H9 (cell line): Measurements from ENCODE around the gene MAD1L1. TPM values are rescaled to one million over a fixed set of nuclear protein-coding genes. Genes with fewer than 3 reads are reported as not detected.

Source experiments
- DNase-seq: peaks from one replicate; pipeline ENCODE4 v3.0.0-alpha.2; 2017
- H2AFZ ChIP-seq: one replicate; pipeline ENCODE4 v1.6.1; 2013; ENCODE audit warnings: mild to moderate bottlenecking, low read length, control low read depth, moderate library complexity
- H2AK5ac ChIP-seq: 2 replicates; pipeline ENCODE4 v1.6.1; 2013; ENCODE audit warnings: low read length, control low read depth, mixed read lengths; ENCODE audit not compliant: insufficient read length
- H2BK120ac ChIP-seq: one replicate; pipeline ENCODE4 v1.6.1; 2013; ENCODE audit warnings: low read depth, mild to moderate bottlenecking, low read length, control low read depth, inconsistent platforms; ENCODE audit not compliant: poor library complexity, severe bottlenecking
- H2BK12ac ChIP-seq: 2 replicates; pipeline ENCODE4 v1.6.1; 2013; ENCODE audit warnings: low read length, control low read depth, mixed read lengths, low read depth; ENCODE audit not compliant: insufficient read length
- H2BK15ac ChIP-seq: 2 replicates; pipeline ENCODE4 v1.6.1; 2013; ENCODE audit warnings: low read depth, low read length, control low read depth
- H2BK20ac ChIP-seq: one replicate; pipeline ENCODE4 v1.6.1; 2013; ENCODE audit warnings: low read depth, mild to moderate bottlenecking, low read length, control low read depth, inconsistent platforms; ENCODE audit not compliant: poor library complexity, severe bottlenecking
- H2BK5ac ChIP-seq: 2 replicates; pipeline ENCODE4 v1.6.1; 2013; ENCODE audit warnings: low read length, control low read depth, mixed read lengths; ENCODE audit not compliant: insufficient read length
- H3K14ac ChIP-seq: 2 replicates; pipeline ENCODE4 v1.6.1; 2013; ENCODE audit warnings: low read length, control low read depth; ENCODE audit not compliant: insufficient read depth
- H3K18ac ChIP-seq: 2 replicates; pipeline ENCODE4 v1.6.1; 2013; ENCODE audit warnings: low read depth, mild to moderate bottlenecking, mixed read lengths, low read length, control low read depth; ENCODE audit not compliant: insufficient read length
- H3K23ac ChIP-seq: 2 replicates; pipeline ENCODE4 v1.6.1; 2013; ENCODE audit warnings: low read length, control low read depth, mixed read lengths, low read depth; ENCODE audit not compliant: insufficient read length
- H3K23me2 ChIP-seq: 2 replicates; pipeline ENCODE4 v1.6.1; 2013; ENCODE audit warnings: low read depth, mild to moderate bottlenecking, mixed read lengths, low read length, control low read depth; ENCODE audit not compliant: insufficient read length, poor library complexity, severe bottlenecking
- H3K27ac ChIP-seq: 2 replicates; pipeline ENCODE4 v1.5.1; 2013; ENCODE audit warnings: low read length, control low read depth, mixed read lengths, low read depth; ENCODE audit not compliant: insufficient read length
- H3K27me3 ChIP-seq: 2 replicates; pipeline ENCODE4 v1.6.1; 2013; ENCODE audit warnings: low read length, control low read depth, inconsistent platforms; ENCODE audit not compliant: insufficient read depth
- H3K4ac ChIP-seq: 2 replicates; pipeline ENCODE4 v1.6.1; 2013; ENCODE audit warnings: low read depth, mild to moderate bottlenecking, control low read depth, inconsistent platforms, low read length, moderate library complexity
- H3K4me1 ChIP-seq: 2 replicates; pipeline ENCODE4 v1.6.1; 2013; ENCODE audit warnings: low read length, control low read depth, inconsistent platforms; ENCODE audit not compliant: insufficient read depth
- H3K4me2 ChIP-seq: 2 replicates; pipeline ENCODE4 v1.6.1; 2013; ENCODE audit warnings: low read length, control low read depth, mixed read lengths; ENCODE audit not compliant: insufficient read length, insufficient read depth
- H3K56ac ChIP-seq: 2 replicates; pipeline ENCODE4 v1.6.1; 2013; ENCODE audit warnings: low read depth, mild to moderate bottlenecking, mixed read lengths, low read length, control low read depth; ENCODE audit not compliant: insufficient read length
- H3K79me1 ChIP-seq: 2 replicates; pipeline ENCODE4 v1.6.1; 2013; ENCODE audit warnings: low read depth, mild to moderate bottlenecking, moderate library complexity, low read length, control low read depth, inconsistent platforms; ENCODE audit not compliant: insufficient read depth, poor library complexity, severe bottlenecking
- H3K79me2 ChIP-seq: 2 replicates; pipeline ENCODE4 v1.6.1; 2013; ENCODE audit warnings: low read length, control low read depth, inconsistent platforms; ENCODE audit not compliant: insufficient read depth
- H3K9ac ChIP-seq: 2 replicates; pipeline ENCODE4 v1.6.1; 2013; ENCODE audit warnings: low read length, control low read depth, mixed read lengths; ENCODE audit not compliant: insufficient read length; ENCODE audit errors: extremely low read depth
- H3K9me3 ChIP-seq: one replicate; pipeline ENCODE4 v1.6.1; 2013; ENCODE audit warnings: low read depth, low read length, inconsistent platforms; ENCODE audit not compliant: control insufficient read depth
- H3T11ph ChIP-seq: one replicate; pipeline ENCODE4 v1.6.1; 2013; ENCODE audit warnings: mild to moderate bottlenecking, low read length, control low read depth, inconsistent platforms
- H4K20me1 ChIP-seq: one replicate; pipeline ENCODE4 v1.6.1; 2013; ENCODE audit not compliant: control insufficient read depth, insufficient read length, insufficient read depth
- H4K5ac ChIP-seq: 2 replicates; pipeline ENCODE4 v1.6.1; 2013; ENCODE audit warnings: low read depth, mild to moderate bottlenecking, mixed read lengths, low read length, control low read depth; ENCODE audit not compliant: insufficient read length
- H4K8ac ChIP-seq: replicated peaks from 2 replicates; pipeline ENCODE4 v1.6.1; 2013; ENCODE audit warnings: low read length, control low read depth, mixed read lengths, low read depth; ENCODE audit not compliant: insufficient read length
- H4K91ac ChIP-seq: 2 replicates; pipeline ENCODE4 v1.6.1; 2013; ENCODE audit warnings: low read depth, mild to moderate bottlenecking, moderate library complexity, mixed read lengths, low read length, control low read depth; ENCODE audit not compliant: insufficient read length
- H3K27ac Mint-ChIP-seq, 3 experiments: 2 replicates in 2 of 3; 3 replicates in 1 of 3; pipeline ENCODE4 v1.8.0; 2020 to 2021; ENCODE audit warnings: mixed read lengths in 3 of 3, mild to moderate bottlenecking in 1 of 3, moderate library complexity in 1 of 3
- H3K27me3 Mint-ChIP-seq: 2 replicates; pipeline ENCODE4 v1.8.0; 2021; ENCODE audit warnings: low read depth, mild to moderate bottlenecking, moderate library complexity, mixed read lengths
- H3K36me3 Mint-ChIP-seq, 3 experiments: 2 replicates in 2 of 3; 3 replicates in 1 of 3; pipeline ENCODE4 v1.8.0; 2020 to 2021; ENCODE audit warnings: low read depth in 3 of 3, mixed read lengths in 3 of 3; ENCODE audit not compliant: insufficient read depth in 1 of 3
- H3K4me1 Mint-ChIP-seq, 2 experiments: 2 replicates each; pipeline ENCODE4 v1.8.0; 2020; ENCODE audit warnings: mixed read lengths in 2 of 2
- H3K4me3 Mint-ChIP-seq, 2 experiments: 2 replicates in 1 of 2; 3 replicates in 1 of 2; pipeline ENCODE4 v1.8.0; 2020 to 2021; ENCODE audit warnings: mild to moderate bottlenecking in 2 of 2, mixed read lengths in 2 of 2, moderate library complexity in 1 of 2
- H3K9me3 Mint-ChIP-seq, 2 experiments: 2 replicates in 1 of 2; 3 replicates in 1 of 2; pipeline ENCODE4 v1.8.0; 2020; ENCODE audit warnings: mild to moderate bottlenecking in 2 of 2, mixed read lengths in 2 of 2, moderate library complexity in 1 of 2
- WGBS: extraction: QIAGEN DNeasy Blood & Tissue Kit; methylation state at CpG from one replicate; pipeline ENCODE4 v1.1.7; 2013; ENCODE audit warnings: missing lambda C conversion rate, low lambda C conversion rate, mixed read lengths; ENCODE audit not compliant: insufficient read length; ENCODE audit errors: extremely low coverage; 5-methylcytosine and 5-hydroxymethylcytosine counted together
- total RNA-seq: library from RNA; stranded (reverse); gene quantifications from 2 replicates; pipeline ENCODE4 v1.2.1, GENCODE V29; 2021
- TF ChIP-seq, protein P1 (sequence below): fragments of 200-600 bp; sonication (generic); conservative IDR thresholded peaks from 3 replicates; pipeline ENCODE4 v1.8.0; 2021; ENCODE audit warnings: antibody characterized with exemption, mild to moderate bottlenecking

MAD1L1 gene
- total RNA-seq, 1 experiment from 2014 or later = 39.0 TPM

DNA sequence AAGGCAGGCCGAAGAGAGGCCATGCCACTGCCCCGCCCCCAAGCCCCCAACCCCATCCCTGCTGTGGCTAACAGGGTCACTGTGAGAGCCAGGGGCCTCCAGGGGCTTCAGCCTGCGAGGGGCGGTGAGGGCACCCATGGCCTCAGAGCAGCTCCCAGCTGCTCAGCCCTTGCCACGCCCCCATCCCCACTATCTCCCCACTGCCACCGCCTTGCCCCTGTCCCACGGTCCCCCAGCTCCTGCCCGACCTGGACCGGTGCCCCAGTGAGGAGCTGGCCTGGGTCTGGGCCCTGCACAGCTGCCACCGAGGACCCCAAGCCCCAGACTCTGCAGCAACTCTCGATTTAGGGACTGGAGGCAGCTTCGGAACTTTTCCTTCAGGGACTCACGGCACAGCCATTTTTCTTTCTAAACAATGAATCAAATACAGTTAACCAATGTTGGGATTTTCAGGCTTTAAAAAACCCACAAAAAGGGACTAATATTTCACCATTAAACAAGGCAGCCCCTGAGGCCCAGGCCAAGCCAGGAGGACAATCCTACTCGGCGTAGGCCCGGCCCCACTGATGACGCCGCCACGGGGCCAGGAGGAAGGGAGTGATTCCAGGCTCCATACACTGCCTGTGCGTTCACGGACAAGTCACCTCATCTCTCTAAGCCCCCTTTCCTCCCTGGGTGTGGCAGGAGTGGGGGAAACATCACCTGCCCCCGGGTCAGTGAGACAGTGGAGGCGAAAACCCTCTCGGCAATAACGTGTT, 325.6 kb downstream of the MAD1L1 start:
- no peaks in the 10 kb centered on the region for H3K27me3 Mint-ChIP-seq
- H3K4me1 Mint-ChIP-seq = peaks cover 0 to 2% of the 10 kb centered on the region in 2 experiments; a peak in 1 of 4 replicates
- H3K27ac Mint-ChIP-seq = no peak overlapping the region

More for the DNA sequence above, 325.6 kb downstream of the MAD1L1 start:
- Histone ChIP-seq H3K4me1 (no peaks in the 10 kb centered on the region), H3K27me3 (no peaks in the 10 kb centered on the region), H4K8ac (no peak overlapping the region), H2BK12ac (no peak overlapping the region), H3K79me1 (no peaks in the 10 kb centered on the region), H3K79me2 (no peaks in the 10 kb centered on the region), H3K18ac (no peak overlapping the region), H2BK120ac (no peak overlapping the region), H3K4ac (no peak overlapping the region), H2AFZ (no peak overlapping the region), H3K14ac (peak overlapping the region; percentile 55; the same call in 1 of the 2 replicates), H3K9ac (no peak overlapping the region), H2BK20ac (no peak overlapping the region), H3K9me3 (no peaks in the 10 kb centered on the region), H4K5ac (no peak overlapping the region), H4K20me1 (no peaks in the 10 kb centered on the region), H3K27ac (no peak overlapping the region), H2BK5ac (no peak overlapping the region), H3K56ac (no peak overlapping the region), H3T11ph (no peak overlapping the region), H3K23me2 (no peaks in the 10 kb centered on the region), H2AK5ac (no peak overlapping the region), H3K4me2 (no peak overlapping the region), H3K23ac (no peak overlapping the region), H4K91ac (no peak overlapping the region), H2BK15ac (no peak overlapping the region)
- no peaks in the 10 kb centered on the region for H3K9me3 Mint-ChIP-seq
- peaks cover 0 to 2% (median 0%) of the 10 kb centered on the region in 3 experiments; a peak in 1 of 7 replicates for H3K36me3 Mint-ChIP-seq
- WGBS = no CpG with 5 or more reads among the region's 25 CpGs
- no peak overlapping the region for H3K4me3 Mint-ChIP-seq
- TF ChIP-seq, protein P1, sequence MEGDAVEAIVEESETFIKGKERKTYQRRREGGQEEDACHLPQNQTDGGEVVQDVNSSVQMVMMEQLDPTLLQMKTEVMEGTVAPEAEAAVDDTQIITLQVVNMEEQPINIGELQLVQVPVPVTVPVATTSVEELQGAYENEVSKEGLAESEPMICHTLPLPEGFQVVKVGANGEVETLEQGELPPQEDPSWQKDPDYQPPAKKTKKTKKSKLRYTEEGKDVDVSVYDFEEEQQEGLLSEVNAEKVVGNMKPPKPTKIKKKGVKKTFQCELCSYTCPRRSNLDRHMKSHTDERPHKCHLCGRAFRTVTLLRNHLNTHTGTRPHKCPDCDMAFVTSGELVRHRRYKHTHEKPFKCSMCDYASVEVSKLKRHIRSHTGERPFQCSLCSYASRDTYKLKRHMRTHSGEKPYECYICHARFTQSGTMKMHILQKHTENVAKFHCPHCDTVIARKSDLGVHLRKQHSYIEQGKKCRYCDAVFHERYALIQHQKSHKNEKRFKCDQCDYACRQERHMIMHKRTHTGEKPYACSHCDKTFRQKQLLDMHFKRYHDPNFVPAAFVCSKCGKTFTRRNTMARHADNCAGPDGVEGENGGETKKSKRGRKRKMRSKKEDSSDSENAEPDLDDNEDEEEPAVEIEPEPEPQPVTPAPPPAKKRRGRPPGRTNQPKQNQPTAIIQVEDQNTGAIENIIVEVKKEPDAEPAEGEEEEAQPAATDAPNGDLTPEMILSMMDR = no peak
- DNase-seq = no peak
